WERI-Rb-1 (cell line): ENCODE data around the gene LST1.

Source experiments
- DNase-seq: peaks from one replicate; pipeline ENCODE4 v3.0.0-alpha.2; 2020
- H3K27ac ChIP-seq: fragments of 250-450 bp; sonication (Bioruptor Pico); 2 replicates; pipeline ENCODE4 v1.5.1; 2020; ENCODE audit warnings: mild to moderate bottlenecking, moderate library complexity
- H3K27me3 ChIP-seq: fragments of 250-450 bp; sonication (Bioruptor Pico); 2 replicates; pipeline ENCODE4 v1.5.1; 2021; ENCODE audit warnings: mild to moderate bottlenecking, low read depth, moderate library complexity; ENCODE audit not compliant: insufficient read depth, severe bottlenecking
- H3K36me3 ChIP-seq: fragments of 250-450 bp; sonication (Bioruptor Pico); 2 replicates; pipeline ENCODE4 v1.5.1; 2020; ENCODE audit warnings: mild to moderate bottlenecking, moderate library complexity
- H3K4me3 ChIP-seq: 2 replicates; pipeline ENCODE4 v1.5.1; 2011; ENCODE audit warnings: low read depth, mild to moderate bottlenecking, control low read depth, low read length
- H3K9me3 ChIP-seq: fragments of 250-450 bp; sonication (Bioruptor Pico); 2 replicates; pipeline ENCODE4 v1.5.1; 2021; ENCODE audit warnings: mild to moderate bottlenecking, moderate library complexity; ENCODE audit not compliant: severe bottlenecking
- CTCF ChIP-seq: IDR thresholded peaks from 2 replicates; pipeline ENCODE4 v1.5.1; 2011; ENCODE audit warnings: low read depth, mild to moderate bottlenecking, control low read depth, inconsistent platforms, low read length

Gene LST1

GRCh38 chr6:31574106-31575061, 11.7 kb upstream of the LST1 start:
- no peaks in the 10 kb centered on the region for H3K27me3 ChIP-seq
- H3K27ac ChIP-seq: no peak overlapping the region
- DNase-seq: no peak
- peak; percentile 48 for TF ChIP-seq CTCF
- no peaks in the 10 kb centered on the region for H3K9me3 ChIP-seq
- H3K36me3 ChIP-seq: no peaks in the 10 kb centered on the region
- no peak overlapping the region for H3K4me3 ChIP-seq

DNA sequence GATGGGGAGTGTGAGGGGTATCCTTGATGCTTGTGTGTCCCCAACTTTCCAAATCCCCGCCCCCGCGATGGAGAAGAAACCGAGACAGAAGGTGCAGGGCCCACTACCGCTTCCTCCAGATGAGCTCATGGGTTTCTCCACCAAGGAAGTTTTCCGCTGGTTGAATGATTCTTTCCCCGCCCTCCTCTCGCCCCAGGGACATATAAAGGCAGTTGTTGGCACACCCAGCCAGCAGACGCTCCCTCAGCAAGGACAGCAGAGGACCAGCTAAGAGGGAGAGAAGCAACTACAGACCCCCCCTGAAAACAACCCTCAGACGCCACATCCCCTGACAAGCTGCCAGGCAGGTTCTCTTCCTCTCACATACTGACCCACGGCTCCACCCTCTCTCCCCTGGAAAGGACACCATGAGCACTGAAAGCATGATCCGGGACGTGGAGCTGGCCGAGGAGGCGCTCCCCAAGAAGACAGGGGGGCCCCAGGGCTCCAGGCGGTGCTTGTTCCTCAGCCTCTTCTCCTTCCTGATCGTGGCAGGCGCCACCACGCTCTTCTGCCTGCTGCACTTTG, 10.7 kb upstream of the LST1 start, which contains the start of gene TNF:
TNF (plus strand) TSS at position 231 of the 567 bp plus-strand sequence; CDS start at position 408, 177 bp downstream.
- H3K27ac ChIP-seq: no peak within 1 kb of the TSS
- no peaks in the 10 kb centered on the region for H3K9me3 ChIP-seq
- no peak for TF ChIP-seq CTCF
- H3K36me3 ChIP-seq: no peaks in the 10 kb centered on the region
- no peak for DNase-seq
- no peak within 1 kb of the TSS for H3K4me3 ChIP-seq
- H3K27me3 ChIP-seq: no peaks in the 10 kb centered on the region

GRCh38 chr6:31575952-31576685, 10.0 kb upstream of the LST1 start:
- Histone ChIP-seq H3K4me3 (no peak overlapping the region), H3K9me3 (no peaks in the 10 kb centered on the region), H3K27ac (no peak overlapping the region), H3K36me3 (no peaks in the 10 kb centered on the region), H3K27me3 (no peaks in the 10 kb centered on the region)
- TF ChIP-seq CTCF: no peak
- no peak for DNase-seq

DNA sequence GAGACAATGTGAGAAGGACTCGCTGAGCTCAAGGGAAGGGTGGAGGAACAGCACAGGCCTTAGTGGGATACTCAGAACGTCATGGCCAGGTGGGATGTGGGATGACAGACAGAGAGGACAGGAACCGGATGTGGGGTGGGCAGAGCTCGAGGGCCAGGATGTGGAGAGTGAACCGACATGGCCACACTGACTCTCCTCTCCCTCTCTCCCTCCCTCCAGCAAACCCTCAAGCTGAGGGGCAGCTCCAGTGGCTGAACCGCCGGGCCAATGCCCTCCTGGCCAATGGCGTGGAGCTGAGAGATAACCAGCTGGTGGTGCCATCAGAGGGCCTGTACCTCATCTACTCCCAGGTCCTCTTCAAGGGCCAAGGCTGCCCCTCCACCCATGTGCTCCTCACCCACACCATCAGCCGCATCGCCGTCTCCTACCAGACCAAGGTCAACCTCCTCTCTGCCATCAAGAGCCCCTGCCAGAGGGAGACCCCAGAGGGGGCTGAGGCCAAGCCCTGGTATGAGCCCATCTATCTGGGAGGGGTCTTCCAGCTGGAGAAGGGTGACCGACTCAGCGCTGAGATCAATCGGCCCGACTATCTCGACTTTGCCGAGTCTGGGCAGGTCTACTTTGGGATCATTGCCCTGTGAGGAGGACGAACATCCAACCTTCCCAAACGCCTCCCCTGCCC, 9.0 kb upstream of the LST1 start:
- Histone ChIP-seq H3K27ac (no peak overlapping the region), H3K36me3 (no peaks in the 10 kb centered on the region), H3K4me3 (no peak overlapping the region), H3K27me3 (no peaks in the 10 kb centered on the region), H3K9me3 (no peaks in the 10 kb centered on the region)
- no peak for DNase-seq
- no peak for TF ChIP-seq CTCF

GRCh38 chr6:31577579-31577966, 8.5 kb upstream of the LST1 start:
- H3K36me3 ChIP-seq: no peaks in the 10 kb centered on the region
- H3K27me3 ChIP-seq: no peaks in the 10 kb centered on the region
- no peak for TF ChIP-seq CTCF
- no peak overlapping the region for H3K27ac ChIP-seq
- no peak overlapping the region for H3K4me3 ChIP-seq
- no peak for DNase-seq
- no peaks in the 10 kb centered on the region for H3K9me3 ChIP-seq
